ENCODE results near the gene ADAM22.

- no peak for TF ChIP-seq EZH2 (IDR thresholded peaks at IDR 0.05; ENCODE audit: insufficient read depth, poor library complexity, severe bottlenecking)
- TF ChIP-seq EZH2phosphoT487 (IDR thresholded peaks at IDR 0.05; ENCODE audit: insufficient read depth, low read depth), result no peak
Observed at GRCh38 chr7:88009651-88010050, 75.6 kb downstream of the ADAM22 start.

All from GM23248 (cell line).